Measurements from ENCODE around the gene KDM4E. TPM values are rescaled to one million over a fixed set of nuclear protein-coding genes. Genes with fewer than 3 reads are reported as not detected.
A peak's percentile ranks its signal among the peaks of the same experiment; 100 is the strongest.

The KDM4E gene
- total and polyA plus RNA-seq, 9 of the 15 experiments (the other 6 are each of a cell fraction or from before 2014, with no cell fraction given), result 0.04 TPM; not detected in 8

DNA sequence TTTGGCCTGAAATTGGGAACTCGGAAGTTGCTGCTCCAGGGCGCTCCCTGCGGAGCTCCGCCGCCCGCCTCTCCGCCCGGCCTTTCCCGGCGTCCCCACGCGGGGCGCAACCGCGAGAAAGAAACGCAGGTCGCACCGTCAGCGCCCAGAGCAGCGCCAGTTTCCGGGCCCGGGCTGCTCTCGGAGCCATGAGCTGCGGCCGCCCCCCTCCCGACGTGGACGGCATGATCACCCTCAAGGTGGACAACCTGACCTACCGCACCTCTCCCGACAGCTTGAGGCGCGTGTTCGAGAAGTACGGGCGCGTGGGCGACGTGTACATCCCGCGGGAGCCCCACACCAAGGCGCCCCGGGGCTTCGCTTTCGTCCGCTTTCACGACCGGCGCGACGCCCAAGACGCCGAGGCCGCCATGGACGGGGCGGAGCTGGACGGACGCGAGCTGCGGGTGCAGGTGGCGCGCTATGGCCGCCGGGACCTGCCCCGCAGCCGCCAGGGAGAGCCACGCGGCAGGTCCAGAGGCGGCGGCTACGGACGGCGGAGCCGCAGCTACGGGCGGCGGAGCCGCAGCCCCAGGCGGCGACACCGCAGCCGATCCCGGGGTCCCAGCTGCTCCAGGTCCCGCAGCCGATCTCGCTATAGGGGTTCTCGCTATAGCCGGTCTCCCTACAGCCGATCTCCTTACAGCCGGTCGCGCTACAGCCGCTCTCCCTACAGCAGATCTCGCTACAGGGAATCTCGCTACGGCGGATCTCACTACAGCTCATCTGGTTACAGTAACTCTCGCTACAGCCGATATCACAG, 42.2 kb downstream of the KDM4E start (continued):
- TF ChIP-seq U2AF1 (optimal IDR thresholded peaks at IDR 0.05; ENCODE audit: low read depth, low read length) (peak; percentile 26), NRF1 (conservative IDR thresholded peaks at IDR 0.05 in 1 of 2, IDR thresholded peaks at IDR 0.05 in 1 of 2) (peak; percentile 71 to 80), ZNF785 (CRISPR knock-in tag; IDR thresholded peaks at IDR 0.05) (no peak), SMAD3 (CRISPR knock-in tag; conservative IDR thresholded peaks at IDR 0.05) (no peak), YY1 (IDR thresholded peaks at IDR 0.05; ENCODE audit: borderline replicate concordance in 1 of 3, control insufficient read depth in 1 of 3, extremely low read depth in 1 of 3, insufficient read depth in 3 of 3, insufficient read length in 1 of 3, insufficient replicate concordance in 2 of 3, low read depth in 1 of 3, low read length in 2 of 3) (peak; percentile 72 to 88 (median 87)), ATF4 (CRISPR knock-in tag; IDR thresholded peaks at IDR 0.05) (no peak), PHF20 (IDR thresholded peaks at IDR 0.05; ENCODE audit: partially characterized antibody) (peak; percentile 66), FOXP1 (CRISPR knock-in tag; IDR thresholded peaks at IDR 0.05) (peak; percentile 65), HMGXB4 (CRISPR knock-in tag; IDR thresholded peaks at IDR 0.05) (peak; percentile 90; the same call in 1 of the 2 replicates), ZBTB40 (IDR thresholded peaks at IDR 0.05) (no peak; the same call in 1 of the 2 replicates), ZBTB40 (CRISPR knock-in tag; IDR thresholded peaks at IDR 0.05) (no peak), TRIM24 (IDR thresholded peaks at IDR 0.05) (peak in 1 of 2 experiments; percentile 69; a peak in 1 of 4 replicates)
- TF ChIP-seq, protein P1, sequence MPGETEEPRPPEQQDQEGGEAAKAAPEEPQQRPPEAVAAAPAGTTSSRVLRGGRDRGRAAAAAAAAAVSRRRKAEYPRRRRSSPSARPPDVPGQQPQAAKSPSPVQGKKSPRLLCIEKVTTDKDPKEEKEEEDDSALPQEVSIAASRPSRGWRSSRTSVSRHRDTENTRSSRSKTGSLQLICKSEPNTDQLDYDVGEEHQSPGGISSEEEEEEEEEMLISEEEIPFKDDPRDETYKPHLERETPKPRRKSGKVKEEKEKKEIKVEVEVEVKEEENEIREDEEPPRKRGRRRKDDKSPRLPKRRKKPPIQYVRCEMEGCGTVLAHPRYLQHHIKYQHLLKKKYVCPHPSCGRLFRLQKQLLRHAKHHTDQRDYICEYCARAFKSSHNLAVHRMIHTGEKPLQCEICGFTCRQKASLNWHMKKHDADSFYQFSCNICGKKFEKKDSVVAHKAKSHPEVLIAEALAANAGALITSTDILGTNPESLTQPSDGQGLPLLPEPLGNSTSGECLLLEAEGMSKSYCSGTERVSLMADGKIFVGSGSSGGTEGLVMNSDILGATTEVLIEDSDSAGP (CRISPR knock-in tag; IDR thresholded peaks at IDR 0.05), result 0 out of 2 replicates have a peak, but pooled peaks have one; percentile 35

Measured in K562 (cell line).